ENCODE data around the gene TSPAN31.
"Not testable (repeated sequence)": the region's sequence is repeated elsewhere in the genome, so short reads cannot be mapped to it uniquely, and the experiment has no call there.

The TSPAN31 gene

GRCh38 chr12:57744777-57745484 lies at the start of gene TSPAN31:
TSS of gene TSPAN31 (plus strand) at chr12:57745039. CDS start at chr12:57745155, 116 bp downstream.
- peak; percentile 99 for DNase-seq

DNA sequence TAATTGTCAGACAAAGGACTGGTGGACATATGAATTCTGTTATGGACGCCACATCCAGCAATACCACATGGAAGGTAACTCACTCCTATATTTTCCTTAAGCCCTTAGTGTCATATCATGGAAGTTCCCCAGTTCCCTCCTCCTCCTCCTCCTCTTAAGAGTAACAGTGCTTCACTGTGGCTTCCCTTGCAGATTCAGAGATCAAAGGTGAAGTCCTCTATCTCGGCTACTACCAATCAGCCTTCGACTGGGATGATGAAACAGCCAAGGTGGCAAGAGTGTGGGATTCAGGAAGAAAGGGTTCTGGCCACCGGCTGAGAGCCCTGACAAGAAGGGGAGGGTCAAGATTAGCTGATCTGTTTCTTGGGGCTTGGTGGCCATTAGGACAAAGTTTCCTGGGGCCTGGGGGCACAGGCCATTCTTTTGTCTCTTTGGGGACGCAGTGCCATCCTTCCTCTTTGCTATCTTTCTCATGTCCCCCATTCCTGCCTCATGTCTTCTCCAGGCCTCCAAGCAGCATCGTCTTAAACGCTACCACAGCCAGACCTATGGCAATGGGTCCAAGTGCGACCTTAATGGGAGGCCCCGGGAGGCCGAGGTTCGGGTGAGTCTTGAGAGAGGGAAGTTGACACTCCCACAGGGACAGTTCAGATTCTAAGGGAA lies 48.9 kb upstream of the TSPAN31 start:
- no peak for DNase-seq

GRCh38 chr12:57697076-57697475 lies 47.8 kb upstream of the TSPAN31 start:
- DNase-seq = no peak

GRCh38 chr12:57698414-57698813 lies 46.4 kb upstream of the TSPAN31 start:
- no peak for DNase-seq

DNA sequence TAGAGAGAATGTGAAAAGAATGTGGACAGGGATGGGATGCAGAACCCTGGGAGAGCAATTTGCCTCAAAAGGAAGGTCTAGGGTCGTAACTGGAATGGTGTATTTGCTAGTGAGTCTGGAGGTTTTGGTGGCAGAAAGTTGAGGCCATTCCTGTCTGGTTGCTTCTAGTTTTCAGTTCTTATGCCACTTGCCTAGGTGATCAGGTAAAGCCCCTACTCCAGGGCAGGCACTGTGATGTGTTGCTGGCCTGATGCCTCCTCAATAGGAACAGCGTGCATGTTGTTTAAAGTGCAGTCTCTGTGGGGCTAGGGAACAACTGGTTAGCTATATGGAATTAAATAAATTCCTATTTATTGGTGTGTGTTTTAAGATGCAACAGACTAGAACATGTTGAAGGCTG lies 44.5 kb upstream of the TSPAN31 start:
- no peak for DNase-seq

DNA sequence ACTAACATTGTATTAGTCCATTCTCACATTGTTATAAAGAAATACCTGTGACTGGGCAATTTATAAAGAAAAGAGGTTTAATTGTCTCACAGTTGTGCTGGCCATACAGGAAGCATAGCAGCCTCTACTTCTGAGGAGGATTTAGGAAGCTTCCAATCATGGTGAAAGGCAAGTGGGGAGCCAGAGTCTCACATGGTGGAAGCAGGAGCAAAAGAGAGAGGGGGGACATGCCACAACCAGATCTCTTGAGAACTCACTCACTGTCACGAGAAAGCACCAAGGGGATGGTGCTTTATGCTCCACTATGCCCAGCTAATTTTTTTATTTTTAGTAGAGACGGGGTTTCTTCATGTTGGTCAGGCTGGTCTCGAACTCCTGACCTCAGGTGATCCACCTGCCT lies 37.6 kb upstream of the TSPAN31 start:
- DNase-seq = no peak

DNA sequence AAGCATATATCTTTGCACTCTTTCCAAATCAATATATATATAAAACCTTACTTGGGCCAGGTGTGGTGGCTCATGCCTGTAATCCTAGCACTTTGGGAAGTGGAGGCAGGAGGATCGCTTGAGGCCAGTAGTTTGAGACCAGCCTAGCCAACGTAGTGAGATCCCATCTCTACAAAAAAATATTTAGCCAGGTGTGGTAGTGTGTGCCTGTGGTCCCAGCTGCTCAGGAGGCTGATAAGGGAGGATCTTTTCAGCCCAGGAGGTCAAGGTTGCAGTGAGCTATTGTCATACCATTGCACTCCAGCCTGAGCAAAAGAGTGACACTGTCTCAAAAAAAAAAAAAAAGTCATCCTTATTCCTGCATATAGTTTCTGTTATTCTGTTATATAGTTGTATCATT lies 36.5 kb upstream of the TSPAN31 start:
- no peak for DNase-seq

DNA sequence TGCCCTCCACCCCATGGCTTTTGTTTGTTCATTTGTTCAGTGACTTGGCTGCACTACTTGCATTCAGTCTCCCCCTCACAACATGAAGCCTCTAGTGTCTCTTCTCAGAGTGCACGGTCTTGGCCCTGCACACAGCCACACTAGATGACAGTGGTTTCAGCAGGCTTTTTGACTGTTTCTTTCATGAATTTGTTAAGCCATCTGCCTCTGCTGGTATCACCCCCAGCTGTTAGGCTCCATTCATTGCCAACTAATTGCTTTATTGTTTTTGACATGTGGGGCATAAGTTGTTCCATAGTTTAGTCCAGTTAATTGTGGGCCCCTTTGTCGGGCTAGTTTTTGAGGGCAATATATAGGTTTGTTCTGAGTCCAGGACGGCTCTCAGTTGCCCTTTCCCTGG lies 32.1 kb upstream of the TSPAN31 start:
- no peak for DNase-seq

- DNase-seq = no peak
These were observed 31.6 kb upstream of the TSPAN31 start for GRCh38 chr12:57713209-57713608.

- DNase-seq = not testable (repeated sequence)
These were observed 29.6 kb upstream of the TSPAN31 start for GRCh38 chr12:57715036-57715748.

DNA sequence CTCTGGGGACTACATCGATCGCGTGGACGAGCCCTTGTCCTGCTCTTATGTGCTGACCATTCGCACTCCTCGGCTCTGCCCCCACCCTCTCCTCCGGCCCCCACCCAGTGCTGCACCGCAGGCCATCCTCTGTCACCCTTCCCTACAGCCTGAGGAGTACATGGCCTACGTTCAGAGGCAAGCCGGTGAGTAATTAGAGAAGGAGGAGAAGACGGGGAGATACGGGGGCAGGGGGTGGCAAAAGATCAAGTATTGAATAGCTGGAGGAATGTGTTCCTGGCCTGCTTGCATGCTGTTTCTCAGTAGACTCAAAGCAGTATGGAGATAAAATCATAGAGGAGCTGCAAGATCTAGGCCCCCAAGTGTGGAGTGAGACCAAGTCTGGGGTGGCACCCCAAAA lies 29.1 kb upstream of the TSPAN31 start:
- no peak for DNase-seq

DNA sequence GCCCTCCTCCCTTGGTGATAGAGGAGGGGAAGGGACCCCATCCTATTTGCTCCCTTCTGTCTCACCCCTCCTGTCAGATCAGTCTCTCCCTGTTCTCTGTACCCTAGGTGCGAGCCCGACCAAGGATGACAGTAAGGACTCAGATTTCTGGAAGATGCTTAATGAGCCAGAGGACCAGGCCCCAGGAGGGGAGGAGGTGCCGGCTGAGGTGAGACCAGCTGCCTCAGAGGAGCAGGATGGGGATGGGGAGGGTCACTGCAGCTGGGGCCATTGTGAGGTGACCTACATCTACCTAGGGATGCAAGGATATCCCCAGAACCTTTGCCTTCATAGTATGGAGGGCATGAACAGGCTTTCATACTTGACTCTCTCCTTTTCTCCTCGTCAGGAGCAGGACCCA lies 28.5 kb upstream of the TSPAN31 start:
- DNase-seq = no peak

- no peak for DNase-seq
These were observed 27.7 kb upstream of the TSPAN31 start for GRCh38 chr12:57717131-57717530.

DNA sequence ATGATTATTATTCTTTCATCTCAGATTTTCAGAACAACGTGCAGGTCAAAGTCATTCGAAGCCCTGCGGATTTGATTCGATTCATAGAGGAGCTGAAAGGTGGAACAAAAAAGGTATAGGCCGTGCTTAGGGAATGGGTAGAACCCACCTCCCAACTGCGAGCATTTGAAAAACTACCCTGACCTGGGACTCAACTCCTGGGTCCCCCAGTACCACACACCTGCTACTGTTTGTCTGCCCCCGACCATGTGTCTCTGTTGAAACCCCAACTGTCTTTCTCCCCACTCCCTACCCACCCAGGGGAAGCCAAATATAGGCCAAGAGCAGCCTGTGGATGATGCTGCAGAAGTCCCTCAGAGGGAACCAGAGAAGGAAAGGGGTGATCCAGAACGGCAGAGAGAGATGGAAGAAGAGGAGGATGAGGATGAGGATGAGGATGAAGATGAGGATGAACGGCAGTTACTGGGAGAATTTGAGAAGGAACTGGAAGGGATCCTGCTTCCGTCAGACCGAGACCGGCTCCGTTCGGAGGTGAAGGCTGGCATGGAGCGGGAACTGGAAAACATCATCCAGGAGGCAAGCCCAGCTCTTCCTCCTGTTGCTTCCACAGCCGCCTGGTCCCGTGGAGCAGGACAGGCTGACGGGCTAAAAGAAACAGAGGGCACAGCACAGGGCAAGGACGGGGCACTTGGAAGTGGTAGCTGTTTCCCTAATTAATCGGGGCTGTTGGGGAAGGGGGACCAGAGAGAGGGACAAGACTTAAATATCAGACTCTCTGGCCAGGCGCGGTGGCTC lies 26.8 kb upstream of the TSPAN31 start:
- DNase-seq = no peak

- DNase-seq = no peak
These were observed 26.0 kb upstream of the TSPAN31 start for GRCh38 chr12:57718641-57719528.

GRCh38 chr12:57719777-57720605 lies 24.8 kb upstream of the TSPAN31 start:
- no peak for DNase-seq

DNA sequence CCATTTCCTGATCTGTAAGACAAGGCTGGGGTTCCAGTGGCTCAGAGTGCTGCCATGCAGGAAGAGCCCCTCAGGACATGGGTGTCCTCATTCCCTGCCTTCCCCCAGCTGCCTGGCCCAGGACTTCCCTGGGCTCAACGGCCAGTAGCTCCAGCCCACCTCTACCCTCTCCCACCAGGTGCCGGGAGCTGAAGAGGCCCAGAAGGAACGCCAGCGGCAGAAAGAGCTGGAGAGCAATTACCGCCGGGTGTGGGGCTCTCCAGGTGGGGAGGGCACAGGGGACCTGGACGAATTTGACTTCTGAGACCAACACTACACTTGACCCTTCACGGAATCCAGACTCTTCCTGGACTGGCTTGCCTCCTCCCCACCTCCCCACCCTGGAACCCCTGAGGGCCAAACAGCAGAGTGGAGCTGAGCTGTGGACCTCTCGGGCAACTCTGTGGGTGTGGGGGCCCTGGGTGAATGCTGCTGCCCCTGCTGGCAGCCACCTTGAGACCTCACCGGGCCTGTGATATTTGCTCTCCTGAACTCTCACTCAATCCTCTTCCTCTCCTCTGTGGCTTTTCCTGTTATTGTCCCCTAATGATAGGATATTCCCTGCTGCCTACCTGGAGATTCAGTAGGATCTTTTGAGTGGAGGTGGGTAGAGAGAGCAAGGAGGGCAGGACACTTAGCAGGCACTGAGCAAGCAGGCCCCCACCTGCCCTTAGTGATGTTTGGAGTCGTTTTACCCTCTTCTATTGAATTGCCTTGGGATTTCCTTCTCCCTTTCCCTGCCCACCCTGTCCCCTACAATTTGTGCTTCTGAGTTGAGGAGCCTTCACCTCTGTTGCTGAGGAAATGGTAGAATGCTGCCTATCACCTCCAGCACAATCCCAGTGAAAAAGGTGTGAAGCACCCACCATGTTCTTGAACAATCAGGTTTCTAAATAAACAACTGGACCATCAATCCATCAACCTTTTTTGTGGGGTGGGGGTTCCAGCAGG lies 23.9 kb upstream of the TSPAN31 start:
- no peak for DNase-seq

- DNase-seq = not testable (repeated sequence)
These were observed 22.8 kb upstream of the TSPAN31 start for GRCh38 chr12:57721846-57722608.

Measured in NCI-H69 (cell line).